Ishikawa (cell line): ENCODE measurements around the gene DTYMK.

Experiments used
- CEBPB ChIP-seq: IDR thresholded peaks from 2 replicates; pipeline ENCODE4 v1.6.1; 2012
- CREB1 ChIP-seq: IDR thresholded peaks from 2 replicates; pipeline ENCODE4 v1.6.1; 2012; ENCODE audit warnings: low read depth
- EGR1 ChIP-seq: IDR thresholded peaks from 2 replicates; pipeline ENCODE4 v1.6.1; 2012
- EP300 ChIP-seq: IDR thresholded peaks from 2 replicates; pipeline ENCODE4 v1.6.1; 2012; ENCODE audit warnings: borderline replicate concordance
- FOXM1 ChIP-seq: IDR thresholded peaks from 2 replicates; pipeline ENCODE4 v1.6.1; 2012; ENCODE audit warnings: low read depth, borderline replicate concordance
- NFIC ChIP-seq: IDR thresholded peaks from 2 replicates; pipeline ENCODE4 v1.6.1; 2012
- RAD21 ChIP-seq: IDR thresholded peaks from 2 replicates; pipeline ENCODE4 v1.6.1; 2012; ENCODE audit warnings: low read depth
- TAF1 ChIP-seq: IDR thresholded peaks from 2 replicates; pipeline ENCODE4 v1.6.1; 2012; ENCODE audit warnings: low read depth, mild to moderate bottlenecking
- TCF12 ChIP-seq: IDR thresholded peaks from 2 replicates; pipeline ENCODE4 v1.6.1; 2012; ENCODE audit warnings: low read depth
- TEAD4 ChIP-seq: IDR thresholded peaks from 2 replicates; pipeline ENCODE4 v1.6.1; 2012
- YY1 ChIP-seq: IDR thresholded peaks from 2 replicates; pipeline ENCODE4 v1.6.1; 2012; ENCODE audit warnings: low read depth
- ZBTB7A ChIP-seq: IDR thresholded peaks from 2 replicates; pipeline ENCODE4 v1.6.1; 2012; ENCODE audit warnings: low read depth
- TF ChIP-seq, protein P1 (sequence below): IDR thresholded peaks from 2 replicates; pipeline ENCODE4 v1.6.1; 2012
- TF ChIP-seq, protein P2 (sequence below): IDR thresholded peaks from 2 replicates; pipeline ENCODE4 v1.6.1; 2012
- TF ChIP-seq, protein P3 (sequence below): IDR thresholded peaks from 2 replicates; pipeline ENCODE4 v1.6.1; 2012; ENCODE audit warnings: low read depth, mild to moderate bottlenecking

DTYMK gene

DNA sequence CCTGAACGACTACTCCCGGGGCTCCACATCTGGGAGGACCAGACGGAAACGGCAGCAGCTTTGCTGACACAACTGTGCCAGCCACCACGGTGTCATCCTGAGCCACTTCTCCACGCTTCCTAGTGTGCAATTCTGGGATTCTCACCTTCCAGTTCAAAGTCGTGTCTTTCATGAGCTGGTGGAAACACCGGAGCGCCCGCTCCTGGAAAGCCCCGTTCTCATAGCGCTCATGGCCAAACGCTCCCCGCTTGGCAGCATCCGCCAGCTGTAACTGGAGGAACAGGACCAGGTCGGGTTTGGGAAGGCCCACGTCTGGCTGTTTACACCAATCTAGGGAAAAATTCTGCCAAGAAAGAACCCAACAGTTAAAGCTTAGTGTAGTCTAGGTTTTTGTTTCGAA is 8.3 kb downstream of the DTYMK start:
- TF ChIP-seq, protein P1, sequence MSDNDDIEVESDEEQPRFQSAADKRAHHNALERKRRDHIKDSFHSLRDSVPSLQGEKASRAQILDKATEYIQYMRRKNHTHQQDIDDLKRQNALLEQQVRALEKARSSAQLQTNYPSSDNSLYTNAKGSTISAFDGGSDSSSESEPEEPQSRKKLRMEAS, result no peak

DNA sequence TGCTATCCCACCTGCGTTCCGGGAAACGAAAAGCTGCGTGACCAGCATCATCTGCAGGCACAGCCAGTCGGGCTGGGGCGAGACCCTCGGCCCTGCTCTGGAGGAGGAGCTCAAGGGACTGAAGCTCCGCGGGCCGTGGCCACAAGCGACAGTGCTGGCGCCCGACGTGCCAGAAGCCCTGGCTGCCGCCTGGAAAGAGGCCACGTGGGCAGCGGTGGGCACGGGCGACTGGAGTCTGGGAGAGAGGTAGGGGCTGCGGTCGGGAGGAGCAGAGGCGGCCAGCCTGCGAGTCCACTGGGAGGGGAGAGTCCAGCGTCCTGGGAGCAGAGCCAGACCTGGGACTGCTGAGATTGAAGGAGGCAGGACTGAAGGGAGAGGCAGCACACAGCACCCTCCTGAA is 9.2 kb downstream of the DTYMK start:
- TF ChIP-seq EGR1, result no peak
- no peak for TF ChIP-seq CEBPB
- no peak for TF ChIP-seq YY1
- TF ChIP-seq, protein P2, sequence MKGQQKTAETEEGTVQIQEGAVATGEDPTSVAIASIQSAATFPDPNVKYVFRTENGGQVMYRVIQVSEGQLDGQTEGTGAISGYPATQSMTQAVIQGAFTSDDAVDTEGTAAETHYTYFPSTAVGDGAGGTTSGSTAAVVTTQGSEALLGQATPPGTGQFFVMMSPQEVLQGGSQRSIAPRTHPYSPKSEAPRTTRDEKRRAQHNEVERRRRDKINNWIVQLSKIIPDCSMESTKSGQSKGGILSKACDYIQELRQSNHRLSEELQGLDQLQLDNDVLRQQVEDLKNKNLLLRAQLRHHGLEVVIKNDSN, result no peak
- no peak for TF ChIP-seq TCF12
- TF ChIP-seq, protein P1, result no peak
- no peak for TF ChIP-seq RAD21
- TF ChIP-seq EP300, result no peak
- no peak for TF ChIP-seq NFIC
- no peak for TF ChIP-seq ZBTB7A
- TF ChIP-seq TAF1, result no peak
- TF ChIP-seq TEAD4, result no peak
- TF ChIP-seq, protein P3, sequence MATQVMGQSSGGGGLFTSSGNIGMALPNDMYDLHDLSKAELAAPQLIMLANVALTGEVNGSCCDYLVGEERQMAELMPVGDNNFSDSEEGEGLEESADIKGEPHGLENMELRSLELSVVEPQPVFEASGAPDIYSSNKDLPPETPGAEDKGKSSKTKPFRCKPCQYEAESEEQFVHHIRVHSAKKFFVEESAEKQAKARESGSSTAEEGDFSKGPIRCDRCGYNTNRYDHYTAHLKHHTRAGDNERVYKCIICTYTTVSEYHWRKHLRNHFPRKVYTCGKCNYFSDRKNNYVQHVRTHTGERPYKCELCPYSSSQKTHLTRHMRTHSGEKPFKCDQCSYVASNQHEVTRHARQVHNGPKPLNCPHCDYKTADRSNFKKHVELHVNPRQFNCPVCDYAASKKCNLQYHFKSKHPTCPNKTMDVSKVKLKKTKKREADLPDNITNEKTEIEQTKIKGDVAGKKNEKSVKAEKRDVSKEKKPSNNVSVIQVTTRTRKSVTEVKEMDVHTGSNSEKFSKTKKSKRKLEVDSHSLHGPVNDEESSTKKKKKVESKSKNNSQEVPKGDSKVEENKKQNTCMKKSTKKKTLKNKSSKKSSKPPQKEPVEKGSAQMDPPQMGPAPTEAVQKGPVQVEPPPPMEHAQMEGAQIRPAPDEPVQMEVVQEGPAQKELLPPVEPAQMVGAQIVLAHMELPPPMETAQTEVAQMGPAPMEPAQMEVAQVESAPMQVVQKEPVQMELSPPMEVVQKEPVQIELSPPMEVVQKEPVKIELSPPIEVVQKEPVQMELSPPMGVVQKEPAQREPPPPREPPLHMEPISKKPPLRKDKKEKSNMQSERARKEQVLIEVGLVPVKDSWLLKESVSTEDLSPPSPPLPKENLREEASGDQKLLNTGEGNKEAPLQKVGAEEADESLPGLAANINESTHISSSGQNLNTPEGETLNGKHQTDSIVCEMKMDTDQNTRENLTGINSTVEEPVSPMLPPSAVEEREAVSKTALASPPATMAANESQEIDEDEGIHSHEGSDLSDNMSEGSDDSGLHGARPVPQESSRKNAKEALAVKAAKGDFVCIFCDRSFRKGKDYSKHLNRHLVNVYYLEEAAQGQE, result no peak
- TF ChIP-seq FOXM1, result no peak
- TF ChIP-seq CREB1, result no peak

DNA sequence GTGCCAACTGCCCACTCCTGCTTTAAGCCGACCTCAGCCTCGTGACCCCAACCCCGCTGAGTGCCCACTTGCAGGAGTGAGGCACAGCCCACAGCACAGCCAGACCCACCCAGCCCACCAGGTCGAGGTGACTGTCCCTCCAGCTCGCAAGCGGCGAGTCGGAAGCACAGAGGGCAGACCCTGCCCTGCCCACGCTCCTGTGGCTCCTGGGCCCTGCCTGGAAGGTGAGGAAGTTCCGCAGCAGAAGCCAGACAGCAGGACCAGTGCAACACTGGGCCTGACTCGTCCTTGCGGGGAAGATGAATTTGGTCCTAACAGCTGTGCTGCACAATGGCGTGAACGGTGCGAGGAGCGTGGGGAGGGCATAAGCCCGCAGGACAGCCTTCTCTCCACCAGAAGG is 9.9 kb downstream of the DTYMK start:
- no peak for TF ChIP-seq TAF1
- no peak for TF ChIP-seq CEBPB
- no peak for TF ChIP-seq TCF12
- TF ChIP-seq NFIC, result no peak
- no peak for TF ChIP-seq EP300
- TF ChIP-seq, protein P2, result no peak
- TF ChIP-seq ZBTB7A, result no peak

DNA sequence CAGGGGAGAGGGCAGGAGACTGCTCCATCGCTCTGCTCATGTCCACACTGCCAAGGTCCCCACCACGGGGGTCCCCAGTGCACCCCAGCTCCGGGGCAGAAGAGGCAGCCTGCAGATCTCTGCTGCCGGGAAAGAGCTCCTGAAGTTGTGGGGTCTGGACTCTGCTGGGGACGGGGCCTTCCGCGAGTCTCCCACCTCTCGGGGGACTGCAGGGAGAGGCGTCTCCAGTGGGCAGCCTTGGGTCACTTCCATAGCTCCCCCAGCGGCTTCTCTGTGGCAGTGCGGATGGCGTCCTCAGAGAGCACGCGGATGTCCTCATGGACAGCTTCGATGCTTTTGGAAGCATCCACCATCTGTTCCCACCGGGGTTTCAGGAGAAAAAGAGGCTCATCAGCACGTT is 10.7 kb downstream of the DTYMK start:
- TF ChIP-seq FOXM1 (no peak), NFIC (no peak), EGR1 (no peak), RAD21 (no peak), YY1 (no peak), TCF12 (no peak), TEAD4 (no peak), CEBPB (no peak), EP300 (no peak)
- TF ChIP-seq, protein P1, result no peak
- TF ChIP-seq, protein P3, result no peak

DNA sequence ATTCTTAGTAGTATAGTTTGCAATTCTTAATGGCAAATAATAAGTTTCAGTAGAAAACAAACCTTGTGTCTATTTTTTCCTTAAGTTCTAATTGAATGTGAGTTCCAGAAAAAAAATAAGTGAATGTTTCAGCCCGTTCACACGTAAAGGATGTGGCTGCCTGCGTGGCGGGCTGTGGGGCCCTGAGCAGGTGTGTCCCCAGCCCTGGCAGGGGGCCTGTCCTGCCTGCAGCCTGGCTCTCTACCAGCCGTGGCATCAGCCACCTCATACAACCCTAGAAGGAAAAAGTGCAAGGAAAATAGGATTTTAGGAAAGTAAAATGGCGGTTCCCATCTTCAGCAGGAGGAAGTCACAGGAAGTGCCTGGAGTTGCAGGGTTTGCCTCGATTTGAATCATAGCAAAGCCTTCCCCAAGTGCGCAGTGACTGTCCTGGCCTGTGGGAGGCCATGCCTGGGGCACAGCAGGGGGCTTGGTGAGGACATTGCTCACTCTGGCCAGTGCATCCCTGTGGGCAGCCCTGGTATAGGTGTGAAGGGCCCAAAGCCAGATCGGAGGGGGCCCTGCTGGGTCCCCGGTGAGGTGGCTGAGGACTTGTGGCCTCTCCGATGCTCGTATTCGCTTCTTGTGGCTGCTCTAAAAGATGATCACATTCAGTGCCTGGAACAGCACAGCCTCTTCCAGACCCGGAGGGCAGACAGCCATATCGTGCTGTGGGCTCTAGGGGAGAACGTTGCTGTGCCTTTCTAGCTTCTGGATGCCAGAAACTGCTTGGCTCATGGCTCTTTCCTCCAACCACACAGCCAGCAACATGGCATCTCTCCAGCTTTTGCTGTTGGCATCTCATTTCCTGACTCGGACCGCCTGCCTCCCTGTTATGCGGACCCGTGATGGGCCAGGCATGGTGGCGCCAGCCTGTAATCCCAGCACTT is 12.6 kb downstream of the DTYMK start:
- no peak for TF ChIP-seq TEAD4
- TF ChIP-seq CEBPB, result no peak
- TF ChIP-seq EP300, result no peak
- TF ChIP-seq, protein P2, result no peak

DNA sequence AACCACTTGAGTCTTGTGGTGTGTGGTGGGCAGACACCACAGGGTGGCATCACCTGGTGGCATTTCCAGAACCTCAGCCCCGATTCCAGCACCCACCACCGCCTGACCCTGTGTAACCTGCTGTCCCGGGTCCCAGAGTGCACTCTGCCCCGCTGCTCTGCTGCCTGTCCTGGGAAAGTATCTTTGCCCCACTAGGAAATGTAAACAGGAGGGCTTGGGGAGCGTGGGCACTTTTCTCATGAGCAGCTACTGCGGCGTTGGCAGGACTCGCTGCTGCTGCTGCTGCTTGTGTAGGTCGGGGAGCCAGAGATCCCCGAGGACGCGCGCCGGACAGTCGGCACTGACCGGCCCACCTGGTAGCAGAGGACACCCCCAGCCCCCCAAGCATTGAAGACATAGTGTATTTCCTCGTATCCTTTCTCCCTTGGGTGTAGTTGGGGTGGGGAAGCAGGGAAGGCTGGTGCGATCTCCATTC is 13.4 kb downstream of the DTYMK start:
- no peak for TF ChIP-seq CEBPB
- no peak for TF ChIP-seq TEAD4
- no peak for TF ChIP-seq TCF12
- no peak for TF ChIP-seq CREB1
- TF ChIP-seq TAF1, result no peak
- TF ChIP-seq EP300, result no peak
- no peak for TF ChIP-seq ZBTB7A
- TF ChIP-seq NFIC, result no peak
- TF ChIP-seq FOXM1, result no peak
- TF ChIP-seq, protein P3, result no peak
- TF ChIP-seq, protein P1, result no peak
- TF ChIP-seq, protein P2, result no peak
- TF ChIP-seq RAD21, result no peak
- no peak for TF ChIP-seq EGR1
- no peak for TF ChIP-seq YY1
